ENCODE measurements around the gene SEPTIN8. TPM values are rescaled to one million over a fixed set of nuclear protein-coding genes. Genes with fewer than 3 reads are reported as not detected.
A peak's percentile ranks its signal among the peaks of the same experiment; 100 is the strongest.

The SEPTIN8 gene
- total and polyA plus RNA-seq, 2 donors (not counting 1 experiment from before 2014, with no cell fraction given), result 4.0 to 5.9 TPM

- TF ChIP-seq CTCF (IDR thresholded peaks at IDR 0.05) (no peak), EZH2 (IDR thresholded peaks at IDR 0.05; ENCODE audit: borderline replicate concordance, insufficient read depth, low read depth, low read length, poor library complexity, severe bottlenecking) (no peak)
- Histone ChIP-seq H3K9ac (ENCODE audit: low read length) (peak overlapping the region; percentile 78), H3K27me3 (replicated peaks in 1 of 4; ENCODE audit: control extremely low read depth in 1 of 4, control insufficient read depth in 3 of 4, insufficient read depth in 4 of 4, low read length in 3 of 4) (peaks cover 2 to 49% (median 36%) of the 10 kb centered on the region in 4 experiments), H3K4me2 (replicated peaks; ENCODE audit: low read depth, low read length, poor library complexity, severe bottlenecking) (peak overlapping the region; percentile 96), H3K79me2 (ENCODE audit: control insufficient read depth, insufficient read depth, low read length) (no peaks in the 10 kb centered on the region), H2AFZ (ENCODE audit: insufficient read depth, low read depth, low read length, poor library complexity, severe bottlenecking) (peak overlapping the region; percentile 80), H3K4me1 (ENCODE audit: control insufficient read depth in 2 of 2, insufficient read depth in 2 of 2, low read length in 2 of 2) (peaks cover 14 to 16% of the 10 kb centered on the region in 2 donors), H4K20me1 (ENCODE audit: control insufficient read depth, insufficient read depth, low read length, poor library complexity, severe bottlenecking) (no peaks in the 10 kb centered on the region), H3K27ac (ENCODE audit: low read length in 2 of 2) (no peak overlapping the region), H3K36me3 (replicated peaks in 1 of 2; ENCODE audit: control extremely low read depth in 1 of 2, control insufficient read depth in 1 of 2, extremely low read depth in 1 of 2, insufficient read depth in 2 of 2, low read length in 1 of 2) (no peaks in the 10 kb centered on the region), H3K4me3 (ENCODE audit: control extremely low read depth in 1 of 5, extremely low read depth in 1 of 5, insufficient read depth in 1 of 5, low read depth in 2 of 5, low read length in 4 of 5) (peak overlapping the region in 1 of 5 experiments; percentile 82), H3K9me3 (ENCODE audit: control extremely low read depth in 1 of 3, control insufficient read depth in 2 of 3, insufficient read depth in 1 of 3, low read length in 2 of 3) (peaks cover 0 to 9% (median 2%) of the 10 kb centered on the region in 3 donors)
- H3K4me1 Mint-ChIP-seq, result peaks cover 8% of the 10 kb centered on the region
- H3K27ac Mint-ChIP-seq, result no peak overlapping the region
- DNase-seq (no peak), ATAC-seq (ENCODE audit: low read depth) (no peak)
- intact Hi-C loops (cut with micrococcal nuclease), result no loop called here
- POLR2A ChIA-PET, result interaction anchor here (0.7 kb wide), 1 partner anchor 40 kb away, joined by 3 read pairs; the partner anchor contains the start of gene KIF3A
- peaks cover 43% of the 10 kb centered on the region for H3K27me3 Mint-ChIP-seq
- peak overlapping the region; percentile 76 for H3K4me3 Mint-ChIP-seq
- H3K9me3 Mint-ChIP-seq (ENCODE audit: insufficient read depth), result no peaks in the 10 kb centered on the region
- 70% methylated on average over 3 of the region's 4 CpGs for WGBS (ENCODE audit: insufficient coverage)
- CTCF ChIA-PET, result no interaction called here
These were observed 1.1 kb upstream of the SEPTIN8 start for GRCh38 chr5:132778129-132778528.

- H3K4me3 Mint-ChIP-seq, result no peak overlapping the region
- Histone ChIP-seq H3K4me2 (replicated peaks; ENCODE audit: low read depth, low read length, poor library complexity, severe bottlenecking) (peak overlapping the region; percentile 96), H3K4me1 (ENCODE audit: control insufficient read depth in 2 of 2, insufficient read depth in 2 of 2, low read length in 2 of 2) (peaks cover 14 to 16% of the 10 kb centered on the region in 2 donors), H3K79me2 (ENCODE audit: control insufficient read depth, insufficient read depth, low read length) (no peaks in the 10 kb centered on the region), H3K9ac (ENCODE audit: low read length) (peak overlapping the region; percentile 78), H3K9me3 (ENCODE audit: control extremely low read depth in 1 of 3, control insufficient read depth in 2 of 3, insufficient read depth in 1 of 3, low read length in 2 of 3) (peaks cover 0 to 9% (median 2%) of the 10 kb centered on the region in 3 donors), H3K27me3 (replicated peaks in 1 of 4; ENCODE audit: control extremely low read depth in 1 of 4, control insufficient read depth in 3 of 4, insufficient read depth in 4 of 4, low read length in 3 of 4) (peaks cover 2 to 40% (median 32%) of the 10 kb centered on the region in 4 experiments), H2AFZ (ENCODE audit: insufficient read depth, low read depth, low read length, poor library complexity, severe bottlenecking) (peak overlapping the region; percentile 80), H4K20me1 (ENCODE audit: control insufficient read depth, insufficient read depth, low read length, poor library complexity, severe bottlenecking) (no peaks in the 10 kb centered on the region), H3K36me3 (replicated peaks in 1 of 2; ENCODE audit: control extremely low read depth in 1 of 2, control insufficient read depth in 1 of 2, extremely low read depth in 1 of 2, insufficient read depth in 2 of 2, low read length in 1 of 2) (no peaks in the 10 kb centered on the region), H3K27ac (ENCODE audit: low read length in 2 of 2) (no peak overlapping the region), H3K4me3 (ENCODE audit: control extremely low read depth in 1 of 5, extremely low read depth in 1 of 5, insufficient read depth in 1 of 5, low read depth in 2 of 5, low read length in 4 of 5) (peak overlapping the region in 4 of 5 experiments; percentile 58 to 82 (median 64))
- no peaks in the 10 kb centered on the region for H3K9me3 Mint-ChIP-seq (ENCODE audit: insufficient read depth)
- WGBS (ENCODE audit: insufficient coverage), result 0% methylated on average over 40 of the region's 40 CpGs
- no peak overlapping the region for H3K27ac Mint-ChIP-seq
- POLR2A ChIA-PET, result interaction anchor here (0.6 kb wide), 1 partner anchor 23 kb away, joined by 11 read pairs; no protein-coding TSS in a partner anchor
- ATAC-seq (ENCODE audit: low read depth) (no peak), DNase-seq (no peak)
- intact Hi-C loops (cut with micrococcal nuclease), result no loop called here
- CTCF ChIA-PET, result no interaction called here
- peaks cover 8% of the 10 kb centered on the region for H3K4me1 Mint-ChIP-seq
- no peak for TF ChIP-seq EZH2 (IDR thresholded peaks at IDR 0.05; ENCODE audit: borderline replicate concordance, insufficient read depth, low read depth, low read length, poor library complexity, severe bottlenecking)
- TF ChIP-seq CTCF (IDR thresholded peaks at IDR 0.05), result no peak
- H3K27me3 Mint-ChIP-seq, result peaks cover 35% of the 10 kb centered on the region
These were observed 166 bp downstream of the SEPTIN8 start for GRCh38 chr5:132776938-132777208.
